Esophagus muscularis mucosa (tissue), 4 donors: ENCODE results near the gene LTA4H.

Experiments used
- EP300 ChIP-seq: sonication (generic); formaldehyde crosslinking; IDR thresholded peaks from one replicate; pipeline ENCODE4 v1.6.1; 2017; ENCODE audit warnings: antibody characterized with exemption
- POLR2AphosphoS5 ChIP-seq, 2 donors: sonication (generic); formaldehyde crosslinking; IDR thresholded peaks; one replicate each; pipeline ENCODE4 v1.6.1; 2017; ENCODE audit warnings: antibody characterized with exemption in 2 of 2
- TF ChIP-seq, protein P1 (sequence below), 3 experiments: fragments of 200-600 bp in 2 of 3; fragments of 450-650 bp in 1 of 3; sonication (generic) in 2 of 3; IDR thresholded peaks; one replicate each; pipeline ENCODE4 v1.5.1; 2017 to 2019; ENCODE audit warnings: antibody characterized with exemption in 3 of 3, mild to moderate bottlenecking in 2 of 3, moderate library complexity in 1 of 3

DNA sequence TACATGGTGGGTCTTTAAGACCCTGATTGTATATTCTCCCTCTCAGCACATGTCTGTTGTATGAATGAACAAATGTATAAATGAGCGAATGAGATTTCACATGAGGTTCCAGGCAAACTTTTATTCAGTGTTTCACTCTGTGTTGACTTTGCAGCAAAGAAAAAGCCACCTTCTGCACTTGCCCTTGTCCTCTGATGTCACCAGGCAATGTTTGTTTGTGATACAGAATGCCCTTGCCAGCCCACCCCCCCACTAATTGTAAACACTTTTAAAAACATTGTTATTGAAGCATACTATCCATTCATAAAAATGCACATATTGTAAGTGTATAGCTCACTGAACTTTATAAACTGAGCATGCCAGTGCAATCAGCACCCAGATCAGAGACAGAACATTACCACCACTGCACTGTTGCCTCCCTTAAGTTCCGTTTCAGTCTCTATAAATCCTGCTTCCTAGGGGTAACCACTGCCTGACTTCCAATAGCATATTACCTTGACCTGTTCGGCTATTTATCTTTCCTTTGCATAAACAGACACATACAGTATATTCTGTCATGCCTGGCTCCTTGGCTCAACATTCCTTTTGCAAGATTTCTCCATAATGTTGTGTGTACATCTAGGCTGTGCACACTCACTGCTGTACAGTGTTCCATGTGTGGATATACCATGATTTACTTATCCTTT is 11.3 kb upstream of the LTA4H start:
- TF ChIP-seq, protein P1, sequence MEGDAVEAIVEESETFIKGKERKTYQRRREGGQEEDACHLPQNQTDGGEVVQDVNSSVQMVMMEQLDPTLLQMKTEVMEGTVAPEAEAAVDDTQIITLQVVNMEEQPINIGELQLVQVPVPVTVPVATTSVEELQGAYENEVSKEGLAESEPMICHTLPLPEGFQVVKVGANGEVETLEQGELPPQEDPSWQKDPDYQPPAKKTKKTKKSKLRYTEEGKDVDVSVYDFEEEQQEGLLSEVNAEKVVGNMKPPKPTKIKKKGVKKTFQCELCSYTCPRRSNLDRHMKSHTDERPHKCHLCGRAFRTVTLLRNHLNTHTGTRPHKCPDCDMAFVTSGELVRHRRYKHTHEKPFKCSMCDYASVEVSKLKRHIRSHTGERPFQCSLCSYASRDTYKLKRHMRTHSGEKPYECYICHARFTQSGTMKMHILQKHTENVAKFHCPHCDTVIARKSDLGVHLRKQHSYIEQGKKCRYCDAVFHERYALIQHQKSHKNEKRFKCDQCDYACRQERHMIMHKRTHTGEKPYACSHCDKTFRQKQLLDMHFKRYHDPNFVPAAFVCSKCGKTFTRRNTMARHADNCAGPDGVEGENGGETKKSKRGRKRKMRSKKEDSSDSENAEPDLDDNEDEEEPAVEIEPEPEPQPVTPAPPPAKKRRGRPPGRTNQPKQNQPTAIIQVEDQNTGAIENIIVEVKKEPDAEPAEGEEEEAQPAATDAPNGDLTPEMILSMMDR (IDR thresholded peaks at IDR 0.05), result no peak
- no peak for TF ChIP-seq EP300
- no peak for TF ChIP-seq POLR2AphosphoS5 (IDR thresholded peaks at IDR 0.05)
